ENCODE measurements around the gene TBL2. TPM values are rescaled to one million over a fixed set of nuclear protein-coding genes. Genes with fewer than 3 reads are reported as not detected.

The TBL2 gene, protein sequence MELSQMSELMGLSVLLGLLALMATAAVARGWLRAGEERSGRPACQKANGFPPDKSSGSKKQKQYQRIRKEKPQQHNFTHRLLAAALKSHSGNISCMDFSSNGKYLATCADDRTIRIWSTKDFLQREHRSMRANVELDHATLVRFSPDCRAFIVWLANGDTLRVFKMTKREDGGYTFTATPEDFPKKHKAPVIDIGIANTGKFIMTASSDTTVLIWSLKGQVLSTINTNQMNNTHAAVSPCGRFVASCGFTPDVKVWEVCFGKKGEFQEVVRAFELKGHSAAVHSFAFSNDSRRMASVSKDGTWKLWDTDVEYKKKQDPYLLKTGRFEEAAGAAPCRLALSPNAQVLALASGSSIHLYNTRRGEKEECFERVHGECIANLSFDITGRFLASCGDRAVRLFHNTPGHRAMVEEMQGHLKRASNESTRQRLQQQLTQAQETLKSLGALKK
- polyA plus RNA-seq: 37.6 TPM
- long read RNA-seq, donor 1, full-length matches to known transcripts: 4 of 4 reads
- long read RNA-seq, donor 1, partial matches to known transcripts: 0 of 4 reads
- long read RNA-seq, donor 1, other reads (novel, unspliced or antisense): 0 of 4 reads
- long read RNA-seq, donor 2, full-length matches to known transcripts: 8 of 8 reads
- long read RNA-seq, donor 2, partial matches to known transcripts: 0 of 8 reads
- long read RNA-seq, donor 2, other reads (novel, unspliced or antisense): 0 of 8 reads
- long read RNA-seq, donor 3, full-length matches to known transcripts: 14 of 14 reads
- long read RNA-seq, donor 3, partial matches to known transcripts: 0 of 14 reads
- long read RNA-seq, donor 3, other reads (novel, unspliced or antisense): 0 of 14 reads
- long read RNA-seq, donor 4, full-length matches to known transcripts: 1 of 1 reads
- long read RNA-seq, donor 4, partial matches to known transcripts: 0 of 1 reads
- long read RNA-seq, donor 4, other reads (novel, unspliced or antisense): 0 of 1 reads
- long read RNA-seq, donor 5, full-length matches to known transcripts: 9 of 9 reads
- long read RNA-seq, donor 5, partial matches to known transcripts: 0 of 9 reads
- long read RNA-seq, donor 5, other reads (novel, unspliced or antisense): 0 of 9 reads
- long read RNA-seq, donor 6, full-length matches to known transcripts: 10 of 10 reads
- long read RNA-seq, donor 6, partial matches to known transcripts: 0 of 10 reads
- long read RNA-seq, donor 6, other reads (novel, unspliced or antisense): 0 of 10 reads
- long read RNA-seq, donor 7, full-length matches to known transcripts: 3 of 3 reads
- long read RNA-seq, donor 7, partial matches to known transcripts: 0 of 3 reads
- long read RNA-seq, donor 7, other reads (novel, unspliced or antisense): 0 of 3 reads
- long read RNA-seq, donor 8, full-length matches to known transcripts: 16 of 16 reads
- long read RNA-seq, donor 8, partial matches to known transcripts: 0 of 16 reads
- long read RNA-seq, donor 8, other reads (novel, unspliced or antisense): 0 of 16 reads
- long read RNA-seq, donor 9, full-length matches to known transcripts: 15 of 15 reads
- long read RNA-seq, donor 9, partial matches to known transcripts: 0 of 15 reads
- long read RNA-seq, donor 9, other reads (novel, unspliced or antisense): 0 of 15 reads
- long read RNA-seq, donor 10, full-length matches to known transcripts: 11 of 11 reads
- long read RNA-seq, donor 10, partial matches to known transcripts: 0 of 11 reads
- long read RNA-seq, donor 10, other reads (novel, unspliced or antisense): 0 of 11 reads
- long read RNA-seq, donor 11, full-length matches to known transcripts: 8 of 8 reads
- long read RNA-seq, donor 11, partial matches to known transcripts: 0 of 8 reads
- long read RNA-seq, donor 11, other reads (novel, unspliced or antisense): 0 of 8 reads

DNA sequence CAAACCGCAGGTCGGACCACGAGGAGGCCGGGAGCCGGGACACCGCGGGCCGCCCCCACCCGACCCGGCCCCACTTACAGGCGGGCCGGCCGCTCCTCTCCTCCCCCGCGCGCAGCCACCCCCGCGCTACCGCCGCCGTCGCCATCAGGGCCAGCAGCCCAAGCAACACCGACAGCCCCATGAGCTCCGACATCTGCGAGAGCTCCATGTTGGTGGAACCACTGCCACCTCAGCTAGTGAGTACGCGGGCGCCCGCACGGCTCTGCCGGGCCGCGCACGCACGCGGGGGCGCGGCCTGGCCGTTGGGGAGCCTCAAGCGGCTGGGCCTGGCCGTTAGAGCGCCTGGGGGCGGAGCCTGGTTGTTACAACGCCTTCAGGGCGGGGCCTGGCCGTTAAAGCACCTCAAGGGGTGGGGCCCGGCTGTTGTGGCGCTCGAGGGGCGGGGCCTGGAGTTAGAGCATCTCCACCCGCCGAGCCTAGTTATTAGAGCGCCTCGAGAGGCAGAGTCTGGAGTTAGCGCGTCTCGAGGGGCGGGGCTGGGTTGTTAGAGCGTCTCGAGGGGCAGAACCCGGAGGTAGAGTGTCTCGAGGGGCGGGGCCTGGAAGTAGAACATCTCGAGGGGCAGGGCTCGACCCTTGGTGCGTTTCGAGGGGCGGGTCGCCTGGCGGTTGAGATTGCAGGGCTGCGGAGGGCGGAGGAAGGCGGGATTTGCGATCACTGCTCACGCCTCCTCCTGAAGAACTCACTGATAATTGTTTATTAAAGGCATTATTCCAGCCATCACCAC is at the start of gene TBL2:
TSS of gene TBL2 (minus strand) at position 238 of the 787 bp plus-strand sequence. CDS start at position 208, 30 bp downstream.
- H3K36me3 ChIP-seq (ENCODE audit: control insufficient read depth, insufficient read depth, low read length): peaks cover 21% of the 10 kb centered on the region
- H3K4me3 ChIP-seq (ENCODE audit: low read length): peak within 1 kb of the TSS; percentile 92
- peaks cover 10% of the 10 kb centered on the region for H3K4me1 ChIP-seq (ENCODE audit: control insufficient read depth, insufficient read depth, low read length)
- H3K9me3 ChIP-seq (ENCODE audit: control insufficient read depth, low read depth, low read length): no peaks in the 10 kb centered on the region
- peak within 1 kb of the TSS; percentile 87 for H3K27ac ChIP-seq (ENCODE audit: low read length)
- H3K27me3 ChIP-seq (ENCODE audit: control insufficient read depth, insufficient read depth, low read length): no peaks in the 10 kb centered on the region
- DNase-seq: peak; percentile 99
- no CpG with 5 or more reads among the region's 75 CpGs for WGBS (ENCODE audit: insufficient coverage, low lambda C conversion rate)

DNA sequence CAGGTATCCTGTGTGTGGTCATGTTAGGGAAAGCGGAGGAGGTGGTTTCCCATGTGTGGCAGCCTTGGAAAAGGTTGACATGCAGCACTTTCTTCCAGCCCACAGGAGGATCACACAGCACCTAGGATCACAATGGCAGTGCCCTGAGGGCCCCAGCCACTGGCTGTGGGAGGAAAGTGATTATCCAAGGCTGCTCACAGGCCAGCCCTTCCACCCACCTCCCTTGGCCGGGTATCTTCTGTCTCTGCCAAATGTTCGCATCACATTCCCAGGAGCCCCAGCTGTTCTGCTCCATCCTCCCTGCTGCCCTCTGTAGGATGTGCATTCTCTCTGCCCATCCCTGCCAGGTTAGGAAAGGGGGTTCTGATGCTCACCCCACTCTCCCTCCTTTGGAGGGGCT is 48.4 kb upstream of the TBL2 start:
- DNase-seq: no peak
- H3K27me3 ChIP-seq (ENCODE audit: control insufficient read depth, insufficient read depth, low read length): peaks cover 29% of the 10 kb centered on the region
- no CpG with 5 or more reads among the region's 3 CpGs for WGBS (ENCODE audit: insufficient coverage, low lambda C conversion rate)
- H3K4me3 ChIP-seq (ENCODE audit: low read length): no peak overlapping the region
- peaks cover 12% of the 10 kb centered on the region for H3K4me1 ChIP-seq (ENCODE audit: control insufficient read depth, insufficient read depth, low read length)
- peaks cover 4% of the 10 kb centered on the region for H3K9me3 ChIP-seq (ENCODE audit: control insufficient read depth, low read depth, low read length)
- no peaks in the 10 kb centered on the region for H3K36me3 ChIP-seq (ENCODE audit: control insufficient read depth, insufficient read depth, low read length)
- no peak overlapping the region for H3K27ac ChIP-seq (ENCODE audit: low read length)

DNA sequence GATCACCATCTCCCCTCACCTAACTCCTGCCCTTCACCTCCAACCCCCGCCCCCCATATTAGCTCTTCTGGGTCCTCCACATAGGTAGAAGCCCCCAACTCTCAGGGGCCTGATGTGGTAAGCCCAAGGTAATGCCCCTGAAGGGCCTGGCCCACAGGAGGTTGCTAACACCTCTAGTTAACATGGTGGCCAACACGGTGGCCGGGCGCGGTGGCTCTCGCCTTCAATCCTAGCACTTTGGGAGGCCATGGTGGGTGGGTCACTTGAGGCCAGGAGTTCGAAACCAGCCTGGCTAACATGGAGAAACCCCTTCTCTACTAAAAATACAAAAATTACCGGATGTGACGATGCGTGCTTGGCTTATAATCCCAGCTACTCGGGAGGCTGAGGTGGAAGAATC is 46.9 kb upstream of the TBL2 start:
- Histone ChIP-seq H3K4me1 (ENCODE audit: control insufficient read depth, insufficient read depth, low read length) (peaks cover 12% of the 10 kb centered on the region), H3K27me3 (ENCODE audit: control insufficient read depth, insufficient read depth, low read length) (peaks cover 29% of the 10 kb centered on the region), H3K9me3 (ENCODE audit: control insufficient read depth, low read depth, low read length) (peaks cover 4% of the 10 kb centered on the region), H3K27ac (ENCODE audit: low read length) (no peak overlapping the region), H3K4me3 (ENCODE audit: low read length) (no peak overlapping the region), H3K36me3 (ENCODE audit: control insufficient read depth, insufficient read depth, low read length) (no peaks in the 10 kb centered on the region)
- DNase-seq: no peak
- WGBS (ENCODE audit: insufficient coverage, low lambda C conversion rate): 100% methylated on average over 3 of the region's 11 CpGs

DNA sequence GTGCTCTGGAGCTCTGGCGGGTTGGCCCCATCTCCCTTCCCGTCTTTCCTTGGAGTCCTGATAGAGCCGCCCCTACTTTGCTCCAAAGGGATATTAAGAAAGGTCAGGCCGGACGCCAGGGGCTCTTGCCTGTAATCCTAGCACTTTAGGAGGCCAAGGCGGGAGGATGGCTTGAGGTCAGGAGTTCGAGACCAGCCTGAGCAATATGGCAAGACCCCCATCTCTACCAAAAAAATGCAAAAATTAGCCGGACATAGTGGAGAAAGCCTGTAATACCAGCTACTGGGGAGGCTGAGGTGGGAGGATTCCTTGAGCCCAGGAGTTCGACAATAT is 46.3 kb upstream of the TBL2 start:
- Histone ChIP-seq H3K9me3 (ENCODE audit: control insufficient read depth, low read depth, low read length) (peaks cover 4% of the 10 kb centered on the region), H3K4me3 (ENCODE audit: low read length) (no peak overlapping the region), H3K4me1 (ENCODE audit: control insufficient read depth, insufficient read depth, low read length) (peaks cover 12% of the 10 kb centered on the region), H3K27me3 (ENCODE audit: control insufficient read depth, insufficient read depth, low read length) (peaks cover 29% of the 10 kb centered on the region), H3K36me3 (ENCODE audit: control insufficient read depth, insufficient read depth, low read length) (no peaks in the 10 kb centered on the region), H3K27ac (ENCODE audit: low read length) (no peak overlapping the region)
- WGBS (ENCODE audit: insufficient coverage, low lambda C conversion rate): no CpG with 5 or more reads among the region's 9 CpGs
- DNase-seq: no peak

DNA sequence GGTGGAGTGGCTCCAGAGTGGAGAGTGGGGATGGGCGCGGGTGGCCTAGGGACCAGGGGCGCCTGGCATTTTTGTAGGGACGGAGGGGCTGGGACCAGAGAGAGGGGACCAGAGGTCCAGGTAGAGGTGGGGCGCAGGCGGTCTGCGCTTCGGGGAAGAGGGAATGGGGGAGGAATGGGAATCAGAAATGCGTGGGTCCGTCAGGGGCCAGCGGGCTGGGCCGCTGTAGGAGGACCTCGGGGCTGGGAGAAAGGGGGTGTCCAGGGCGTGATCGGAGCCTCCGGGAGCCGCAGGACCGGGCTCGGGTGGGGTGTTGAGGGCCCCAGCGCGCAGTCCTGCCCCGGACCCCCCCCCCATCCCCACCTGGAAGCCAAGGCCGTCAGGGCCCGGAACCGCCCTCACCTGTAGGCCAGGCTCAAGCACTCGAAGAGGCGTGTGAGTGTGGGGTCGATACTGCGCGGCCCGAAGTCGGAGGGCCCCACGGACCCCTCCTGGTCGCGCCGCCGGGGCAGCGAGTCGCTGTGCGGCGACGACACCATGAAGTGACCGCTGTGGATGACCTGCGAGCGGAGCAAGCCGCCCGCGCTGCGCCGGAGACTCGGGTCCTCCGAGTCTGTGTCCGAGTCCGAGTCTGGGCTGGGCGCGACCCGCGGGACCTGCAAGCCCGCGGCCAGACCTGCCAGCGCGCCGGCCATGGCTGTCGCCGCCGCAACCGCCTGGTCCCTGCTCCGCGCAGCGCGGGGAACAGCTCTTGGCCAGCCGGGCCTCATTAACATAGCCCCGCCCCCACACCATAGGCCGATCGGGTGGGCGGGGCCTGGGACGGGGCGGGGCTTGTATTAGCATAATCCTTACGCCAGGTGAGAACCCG is 45.7 kb upstream of the TBL2 start, which contains the start of gene MLXIPL:
TSS of gene MLXIPL (minus strand) at position 725 of the 871 bp plus-strand sequence. CDS start at position 695, 30 bp downstream.
- peak within 1 kb of the TSS; percentile 67 for H3K27ac ChIP-seq (ENCODE audit: low read length)
- peak; percentile 80 to 88 for DNase-seq
- peaks cover 4% of the 10 kb centered on the region for H3K9me3 ChIP-seq (ENCODE audit: control insufficient read depth, low read depth, low read length)
- no CpG with 5 or more reads among the region's 80 CpGs for WGBS (ENCODE audit: insufficient coverage, low lambda C conversion rate)
- H3K4me3 ChIP-seq (ENCODE audit: low read length): peak within 1 kb of the TSS; percentile 65
- H3K36me3 ChIP-seq (ENCODE audit: control insufficient read depth, insufficient read depth, low read length): no peaks in the 10 kb centered on the region
- H3K4me1 ChIP-seq (ENCODE audit: control insufficient read depth, insufficient read depth, low read length): peaks cover 12% of the 10 kb centered on the region
- H3K27me3 ChIP-seq (ENCODE audit: control insufficient read depth, insufficient read depth, low read length): peaks cover 29% of the 10 kb centered on the region

DNA sequence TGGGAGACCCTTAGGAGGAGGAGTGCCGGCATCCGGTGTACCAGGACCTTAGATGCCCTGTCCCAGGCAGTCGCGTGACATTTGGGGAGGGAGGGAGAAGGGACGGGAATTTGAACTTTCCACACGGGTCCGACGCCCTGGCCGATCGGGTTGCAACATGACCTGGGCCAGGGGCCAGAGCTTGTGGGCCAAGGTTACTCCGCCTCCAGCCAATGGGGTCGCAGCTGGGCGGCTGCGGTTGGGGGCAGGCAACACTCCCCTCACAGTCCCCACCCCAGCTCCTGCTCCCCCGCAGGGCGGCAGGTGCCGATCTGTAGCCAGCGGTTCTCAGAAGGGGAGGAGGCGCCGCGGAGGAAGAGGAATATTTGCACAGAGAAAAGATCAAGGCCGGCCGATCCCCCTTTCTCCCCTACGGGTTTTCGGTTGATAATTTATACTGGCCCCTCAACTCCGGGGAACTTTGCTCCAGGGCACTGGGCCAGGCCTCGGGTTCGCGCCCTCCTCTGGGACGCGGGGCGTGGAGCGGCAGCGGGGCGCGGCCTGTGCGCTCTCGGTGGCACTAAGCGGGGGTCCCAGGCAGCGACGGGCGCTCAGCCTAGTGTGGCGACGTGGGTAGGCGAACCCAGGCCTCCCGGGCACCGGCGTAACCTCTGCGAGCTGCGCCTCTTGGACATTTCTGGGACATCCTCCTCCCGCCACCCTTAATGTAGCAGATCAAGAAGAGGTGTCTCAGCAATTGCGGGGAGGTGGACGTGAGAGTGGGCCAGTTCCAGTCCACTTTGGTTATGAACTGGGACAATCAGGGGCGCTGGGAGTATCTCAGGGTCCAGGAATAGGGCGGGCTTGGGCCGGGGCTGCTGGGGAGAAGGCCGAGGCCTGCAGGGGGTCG is 44.8 kb upstream of the TBL2 start:
- WGBS (ENCODE audit: insufficient coverage, low lambda C conversion rate): 10% methylated on average over 2 of the region's 58 CpGs

DNA sequence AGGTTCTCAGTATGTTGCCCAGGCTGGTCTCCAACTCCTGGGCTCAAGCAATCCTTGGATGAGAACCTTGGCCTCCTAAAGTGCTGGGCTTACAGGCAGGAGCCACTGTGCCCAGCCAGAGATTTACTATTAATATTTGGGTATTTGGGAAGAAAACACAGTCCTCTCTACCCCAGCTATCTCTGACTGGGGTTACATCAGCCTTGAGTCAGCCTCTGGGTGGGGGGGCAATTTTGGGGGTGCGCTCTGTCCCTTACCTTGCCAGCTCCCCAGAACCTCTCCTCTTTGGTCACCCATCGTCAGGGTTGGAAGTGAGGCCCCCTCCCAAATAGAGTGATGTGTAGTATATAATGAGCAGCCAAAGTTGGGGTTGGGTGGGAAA is 44.1 kb upstream of the TBL2 start:
- no peak overlapping the region for H3K27ac ChIP-seq (ENCODE audit: low read length)
- H3K27me3 ChIP-seq (ENCODE audit: control insufficient read depth, insufficient read depth, low read length): peaks cover 29% of the 10 kb centered on the region

More for the DNA sequence above, 44.8 kb upstream of the TBL2 start:
- peak; percentile 34 to 77 for DNase-seq
- H3K27ac ChIP-seq (ENCODE audit: low read length): peak overlapping the region; percentile 67
- peaks cover 3% of the 10 kb centered on the region for H3K36me3 ChIP-seq (ENCODE audit: control insufficient read depth, insufficient read depth, low read length)
- peaks cover 29% of the 10 kb centered on the region for H3K27me3 ChIP-seq (ENCODE audit: control insufficient read depth, insufficient read depth, low read length)
- H3K4me1 ChIP-seq (ENCODE audit: control insufficient read depth, insufficient read depth, low read length): peaks cover 12% of the 10 kb centered on the region
- H3K4me3 ChIP-seq (ENCODE audit: low read length): peak overlapping the region; percentile 65
- peaks cover 4% of the 10 kb centered on the region for H3K9me3 ChIP-seq (ENCODE audit: control insufficient read depth, low read depth, low read length)

More for the DNA sequence above, 44.1 kb upstream of the TBL2 start:
- Histone ChIP-seq H3K4me3 (ENCODE audit: low read length) (peak overlapping the region; percentile 65), H3K4me1 (ENCODE audit: control insufficient read depth, insufficient read depth, low read length) (peaks cover 12% of the 10 kb centered on the region), H3K9me3 (ENCODE audit: control insufficient read depth, low read depth, low read length) (peaks cover 4% of the 10 kb centered on the region), H3K36me3 (ENCODE audit: control insufficient read depth, insufficient read depth, low read length) (peaks cover 4% of the 10 kb centered on the region)
- no CpG with 5 or more reads among the region's 2 CpGs for WGBS (ENCODE audit: insufficient coverage, low lambda C conversion rate)
- no peak for DNase-seq
